Glutamatergic neuron (in vitro differentiated cells): ENCODE results near the gene RAD51B. TPM values are rescaled to one million over a fixed set of nuclear protein-coding genes. Genes with fewer than 3 reads are reported as not detected.

Experiments used
- DNase-seq: peaks from one replicate; pipeline ENCODE4 v3.0.0; 2022
- H3K27ac Mint-ChIP-seq: one replicate; pipeline ENCODE4 v1.8.0; 2020; ENCODE audit warnings: mild to moderate bottlenecking, mixed read lengths, inconsistent platforms; ENCODE audit not compliant: unreplicated experiment
- H3K27me3 Mint-ChIP-seq: one replicate; pipeline ENCODE4 v1.8.0; 2020; ENCODE audit warnings: mild to moderate bottlenecking, moderate library complexity, mixed read lengths, inconsistent platforms; ENCODE audit not compliant: unreplicated experiment
- H3K36me3 Mint-ChIP-seq: one replicate; pipeline ENCODE4 v1.8.0; 2020; ENCODE audit warnings: mild to moderate bottlenecking, mixed read lengths, inconsistent platforms; ENCODE audit not compliant: unreplicated experiment
- H3K4me1 Mint-ChIP-seq: one replicate; pipeline ENCODE4 v1.8.0; 2020; ENCODE audit warnings: mild to moderate bottlenecking, low read depth, mixed read lengths, inconsistent platforms; ENCODE audit not compliant: unreplicated experiment
- H3K4me3 Mint-ChIP-seq: one replicate; pipeline ENCODE4 v1.8.0; 2020; ENCODE audit warnings: mild to moderate bottlenecking, mixed read lengths, inconsistent platforms; ENCODE audit not compliant: unreplicated experiment
- H3K9me3 Mint-ChIP-seq: one replicate; pipeline ENCODE4 v1.8.0; 2020; ENCODE audit warnings: mild to moderate bottlenecking, moderate library complexity, mixed read lengths, inconsistent platforms; ENCODE audit not compliant: unreplicated experiment
- CTCF ChIP-seq: fragments of 200-600 bp; sonication (generic); IDR thresholded peaks from one replicate; pipeline ENCODE4 v1.5.0; 2021; ENCODE audit not compliant: partially characterized antibody, unreplicated experiment
- total RNA-seq: library from RNA; stranded (reverse); fragmentation: NEBNext Ultra II Directional; extraction: Animal tissue kit (Norgen Biotek cat#: 25700); gene quantifications from one replicate; pipeline ENCODE4 v1.2.1, GENCODE V29; 2021; ENCODE audit not compliant: unreplicated experiment

RAD51B gene
- total RNA-seq, 1 donor from 2014 or later, result 9.7 TPM

GRCh38 chr14:68226523-68226922 lies 406.9 kb downstream of the RAD51B start:
- no peaks in the 10 kb centered on the region for H3K36me3 Mint-ChIP-seq
- H3K4me3 Mint-ChIP-seq, result no peak overlapping the region
- no peaks in the 10 kb centered on the region for H3K27me3 Mint-ChIP-seq
- TF ChIP-seq CTCF, result no peak
- no peaks in the 10 kb centered on the region for H3K9me3 Mint-ChIP-seq
- no peaks in the 10 kb centered on the region for H3K4me1 Mint-ChIP-seq
- no peak for DNase-seq
- no peak overlapping the region for H3K27ac Mint-ChIP-seq

- Mint-ChIP-seq H3K4me1 (no peaks in the 10 kb centered on the region), H3K9me3 (no peaks in the 10 kb centered on the region), H3K4me3 (no peak overlapping the region), H3K27ac (no peak overlapping the region), H3K27me3 (no peaks in the 10 kb centered on the region), H3K36me3 (no peaks in the 10 kb centered on the region)
- no peak for DNase-seq
- no peak for TF ChIP-seq CTCF
Measured at GRCh38 chr14:68228656-68229055, 409.1 kb downstream of the RAD51B start.

- no peak for TF ChIP-seq CTCF
- no peaks in the 10 kb centered on the region for H3K27me3 Mint-ChIP-seq
- no peak for DNase-seq
- no peaks in the 10 kb centered on the region for H3K4me1 Mint-ChIP-seq
- H3K9me3 Mint-ChIP-seq, result no peaks in the 10 kb centered on the region
- H3K27ac Mint-ChIP-seq, result no peak overlapping the region
- H3K36me3 Mint-ChIP-seq, result no peaks in the 10 kb centered on the region
- H3K4me3 Mint-ChIP-seq, result no peak overlapping the region
Measured at GRCh38 chr14:68229423-68230100, 410.0 kb downstream of the RAD51B start.

- H3K4me3 Mint-ChIP-seq, result no peak overlapping the region
- no peak overlapping the region for H3K27ac Mint-ChIP-seq
- H3K36me3 Mint-ChIP-seq, result no peaks in the 10 kb centered on the region
- no peak for DNase-seq
- no peaks in the 10 kb centered on the region for H3K27me3 Mint-ChIP-seq
- H3K9me3 Mint-ChIP-seq, result no peaks in the 10 kb centered on the region
- no peak for TF ChIP-seq CTCF
- H3K4me1 Mint-ChIP-seq, result no peaks in the 10 kb centered on the region
Measured at GRCh38 chr14:68230202-68230949, 410.8 kb downstream of the RAD51B start.
